ENCODE measurements around the gene PNPT1. TPM values are rescaled to one million over a fixed set of nuclear protein-coding genes. Genes with fewer than 3 reads are reported as not detected.

The PNPT1 gene
- total and polyA plus RNA-seq, 2 of the 13 experiments (the other 11 are each of a cell fraction or from before 2014, with no cell fraction given): 23.4 to 61.0 TPM

GRCh38 chr2:55621802-55622201, 71.8 kb downstream of the PNPT1 start (continued):
- TF ChIP-seq ZNF775 (CRISPR knock-in tag; IDR thresholded peaks at IDR 0.05; ENCODE audit: borderline replicate concordance) (no peak), MAF1 (CRISPR knock-in tag; IDR thresholded peaks at IDR 0.05; ENCODE audit: borderline replicate concordance) (no peak), ZNF234 (CRISPR knock-in tag; conservative IDR thresholded peaks at IDR 0.05) (no peak), LRRFIP1 (CRISPR knock-in tag; conservative IDR thresholded peaks at IDR 0.05) (no peak), RBFOX2 (IDR thresholded peaks at IDR 0.05; ENCODE audit: low read depth, low read length) (peak; percentile 44; the same call in 1 of the 2 replicates), DNMT1 (CRISPR knock-in tag; IDR thresholded peaks at IDR 0.05) (no peak), RFX5 (IDR thresholded peaks at IDR 0.05; ENCODE audit: low read depth, low read length) (no peak), GATAD2A (CRISPR knock-in tag; IDR thresholded peaks at IDR 0.05) (no peak), DZIP1 (CRISPR knock-in tag; IDR thresholded peaks at IDR 0.05) (no peak), ATF6 (CRISPR knock-in tag; conservative IDR thresholded peaks at IDR 0.05) (no peak), ZZZ3 (CRISPR knock-in tag; IDR thresholded peaks at IDR 0.05; ENCODE audit: borderline replicate concordance) (no peak), ATRX (CRISPR knock-in tag; IDR thresholded peaks at IDR 0.05; ENCODE audit: borderline replicate concordance) (no peak), POLR2G (IDR thresholded peaks at IDR 0.05; ENCODE audit: low read depth, low read length) (peak; percentile 33; the same call in 1 of the 2 replicates), RARG (CRISPR knock-in tag; IDR thresholded peaks at IDR 0.05; ENCODE audit: low read depth) (no peak), ZNF101 (CRISPR knock-in tag; IDR thresholded peaks at IDR 0.05; ENCODE audit: borderline replicate concordance, low read depth) (no peak), MEIS1 (CRISPR knock-in tag; IDR thresholded peaks at IDR 0.05; ENCODE audit: borderline replicate concordance) (no peak), HMG20B (CRISPR knock-in tag; conservative IDR thresholded peaks at IDR 0.05) (no peak), FOSL2 (CRISPR knock-in tag; IDR thresholded peaks at IDR 0.05) (no peak), PHB2 (IDR thresholded peaks at IDR 0.05; ENCODE audit: partially characterized antibody) (no peak), ZSCAN9 (CRISPR knock-in tag; IDR thresholded peaks at IDR 0.05; ENCODE audit: borderline replicate concordance) (no peak), TIGD3 (CRISPR knock-in tag; IDR thresholded peaks at IDR 0.05; ENCODE audit: borderline replicate concordance) (no peak), POLR2A (IDR thresholded peaks at IDR 0.05; ENCODE audit: insufficient read depth in 1 of 2, low read depth in 2 of 2, low read length in 2 of 2) (peak in 1 of 2 experiments; percentile 56; a peak in 2 of 4 replicates), NR1H2 (CRISPR knock-in tag; IDR thresholded peaks at IDR 0.05; ENCODE audit: borderline replicate concordance, low read depth) (no peak)
